ENCODE results near the gene C6. TPM values are rescaled to one million over a fixed set of nuclear protein-coding genes. Genes with fewer than 3 reads are reported as not detected.
A peak's percentile ranks its signal among the peaks of the same experiment; 100 is the strongest.

The C6 gene
- total RNA-seq, 1 donor, result not detected

- TF ChIP-seq CTCF (IDR thresholded peaks at IDR 0.05; ENCODE audit: insufficient read depth, low read depth, low read length), result no peak
These were observed 41.3 kb downstream of the C6 start for GRCh38 chr5:41172012-41172411.

GRCh38 chr5:41161271-41161670 lies 52.1 kb downstream of the C6 start:
- DNase-seq (ENCODE audit: low read depth), result peak; percentile 19
- no peak overlapping the region for H3K4me3 ChIP-seq (ENCODE audit: low read depth, low read length)
- no peak for TF ChIP-seq CTCF (IDR thresholded peaks at IDR 0.05; ENCODE audit: insufficient read depth, low read depth, low read length)

More at GRCh38 chr5:41172012-41172411, 41.3 kb downstream of the C6 start:
- no peak overlapping the region for H3K4me3 ChIP-seq (ENCODE audit: low read depth, low read length)
- DNase-seq (ENCODE audit: low read depth), result no peak

GRCh38 chr5:41157272-41157894 lies 55.9 kb downstream of the C6 start:
- H3K4me3 ChIP-seq (ENCODE audit: low read depth, low read length), result no peak overlapping the region
- DNase-seq (ENCODE audit: low read depth), result no peak
- TF ChIP-seq CTCF (IDR thresholded peaks at IDR 0.05; ENCODE audit: insufficient read depth, low read depth, low read length), result no peak

- no peak for TF ChIP-seq CTCF (IDR thresholded peaks at IDR 0.05; ENCODE audit: insufficient read depth, low read depth, low read length)
- no peak overlapping the region for H3K4me3 ChIP-seq (ENCODE audit: low read depth, low read length)
- peak; percentile 14 for DNase-seq (ENCODE audit: low read depth)
These were observed 56.6 kb downstream of the C6 start for GRCh38 chr5:41156739-41157138.

GRCh38 chr5:41154491-41154890 lies 58.8 kb downstream of the C6 start:
- H3K4me3 ChIP-seq (ENCODE audit: low read depth, low read length), result no peak overlapping the region
- no peak for DNase-seq (ENCODE audit: low read depth)
- TF ChIP-seq CTCF (IDR thresholded peaks at IDR 0.05; ENCODE audit: insufficient read depth, low read depth, low read length), result no peak

GRCh38 chr5:41151564-41151963 lies 61.8 kb downstream of the C6 start:
- no peak for DNase-seq (ENCODE audit: low read depth)
- H3K4me3 ChIP-seq (ENCODE audit: low read depth, low read length), result no peak overlapping the region
- TF ChIP-seq CTCF (IDR thresholded peaks at IDR 0.05; ENCODE audit: insufficient read depth, low read depth, low read length), result no peak

- H3K4me3 ChIP-seq (ENCODE audit: low read depth, low read length), result no peak overlapping the region
- no peak for TF ChIP-seq CTCF (IDR thresholded peaks at IDR 0.05; ENCODE audit: insufficient read depth, low read depth, low read length)
- no peak for DNase-seq (ENCODE audit: low read depth)
These were observed 64.9 kb downstream of the C6 start for GRCh38 chr5:41148448-41148847.

Data from fibroblast of villous mesenchyme (primary cell).